Measurements from ENCODE around the gene ZDBF2.

DNA sequence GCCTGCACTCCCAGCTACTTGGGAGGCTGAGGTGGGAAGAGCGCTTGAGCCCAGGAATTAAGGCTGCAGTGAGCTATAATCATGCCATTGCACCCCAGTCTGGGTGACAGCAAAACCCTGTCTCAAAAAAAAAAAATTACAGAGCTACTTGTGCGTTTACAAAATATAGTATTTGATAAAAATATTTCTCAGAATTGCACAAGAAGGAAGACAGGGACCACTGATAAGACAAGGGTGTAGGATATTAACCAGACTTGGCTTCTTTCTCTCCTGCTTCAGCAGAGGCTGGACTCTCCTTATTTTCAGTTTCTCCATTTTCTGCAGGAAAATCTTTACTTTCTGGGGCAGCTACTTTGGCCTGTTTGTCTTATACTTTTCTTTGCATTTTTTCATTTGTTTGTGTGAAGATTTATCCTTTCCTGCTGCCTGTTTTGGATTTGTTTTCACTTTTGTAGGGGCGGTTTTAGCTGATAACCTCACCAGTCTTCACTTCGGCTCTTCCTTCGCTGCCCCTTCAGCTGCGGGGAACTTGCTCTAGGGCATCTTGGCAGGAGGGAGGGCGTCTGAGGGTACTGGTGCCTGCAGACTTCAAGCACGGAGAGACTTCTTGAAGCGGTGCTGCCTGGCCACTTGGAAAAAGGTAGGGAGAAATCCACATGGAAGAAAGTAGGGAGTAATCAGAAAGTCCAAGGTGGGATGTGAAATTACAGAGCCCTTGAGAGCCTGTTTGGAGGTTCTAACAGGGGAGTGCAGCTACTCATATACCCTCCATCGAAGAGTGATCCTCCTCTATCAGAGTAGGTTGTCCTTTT is 14.9 kb upstream of the ZDBF2 start:
- TF ChIP-seq, protein P1, sequence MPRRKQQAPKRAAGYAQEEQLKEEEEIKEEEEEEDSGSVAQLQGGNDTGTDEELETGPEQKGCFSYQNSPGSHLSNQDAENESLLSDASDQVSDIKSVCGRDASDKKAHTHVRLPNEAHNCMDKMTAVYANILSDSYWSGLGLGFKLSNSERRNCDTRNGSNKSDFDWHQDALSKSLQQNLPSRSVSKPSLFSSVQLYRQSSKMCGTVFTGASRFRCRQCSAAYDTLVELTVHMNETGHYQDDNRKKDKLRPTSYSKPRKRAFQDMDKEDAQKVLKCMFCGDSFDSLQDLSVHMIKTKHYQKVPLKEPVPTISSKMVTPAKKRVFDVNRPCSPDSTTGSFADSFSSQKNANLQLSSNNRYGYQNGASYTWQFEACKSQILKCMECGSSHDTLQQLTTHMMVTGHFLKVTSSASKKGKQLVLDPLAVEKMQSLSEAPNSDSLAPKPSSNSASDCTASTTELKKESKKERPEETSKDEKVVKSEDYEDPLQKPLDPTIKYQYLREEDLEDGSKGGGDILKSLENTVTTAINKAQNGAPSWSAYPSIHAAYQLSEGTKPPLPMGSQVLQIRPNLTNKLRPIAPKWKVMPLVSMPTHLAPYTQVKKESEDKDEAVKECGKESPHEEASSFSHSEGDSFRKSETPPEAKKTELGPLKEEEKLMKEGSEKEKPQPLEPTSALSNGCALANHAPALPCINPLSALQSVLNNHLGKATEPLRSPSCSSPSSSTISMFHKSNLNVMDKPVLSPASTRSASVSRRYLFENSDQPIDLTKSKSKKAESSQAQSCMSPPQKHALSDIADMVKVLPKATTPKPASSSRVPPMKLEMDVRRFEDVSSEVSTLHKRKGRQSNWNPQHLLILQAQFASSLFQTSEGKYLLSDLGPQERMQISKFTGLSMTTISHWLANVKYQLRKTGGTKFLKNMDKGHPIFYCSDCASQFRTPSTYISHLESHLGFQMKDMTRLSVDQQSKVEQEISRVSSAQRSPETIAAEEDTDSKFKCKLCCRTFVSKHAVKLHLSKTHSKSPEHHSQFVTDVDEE (CRISPR knock-in tag; IDR thresholded peaks at IDR 0.05) = no peak
- TF ChIP-seq, protein P2, sequence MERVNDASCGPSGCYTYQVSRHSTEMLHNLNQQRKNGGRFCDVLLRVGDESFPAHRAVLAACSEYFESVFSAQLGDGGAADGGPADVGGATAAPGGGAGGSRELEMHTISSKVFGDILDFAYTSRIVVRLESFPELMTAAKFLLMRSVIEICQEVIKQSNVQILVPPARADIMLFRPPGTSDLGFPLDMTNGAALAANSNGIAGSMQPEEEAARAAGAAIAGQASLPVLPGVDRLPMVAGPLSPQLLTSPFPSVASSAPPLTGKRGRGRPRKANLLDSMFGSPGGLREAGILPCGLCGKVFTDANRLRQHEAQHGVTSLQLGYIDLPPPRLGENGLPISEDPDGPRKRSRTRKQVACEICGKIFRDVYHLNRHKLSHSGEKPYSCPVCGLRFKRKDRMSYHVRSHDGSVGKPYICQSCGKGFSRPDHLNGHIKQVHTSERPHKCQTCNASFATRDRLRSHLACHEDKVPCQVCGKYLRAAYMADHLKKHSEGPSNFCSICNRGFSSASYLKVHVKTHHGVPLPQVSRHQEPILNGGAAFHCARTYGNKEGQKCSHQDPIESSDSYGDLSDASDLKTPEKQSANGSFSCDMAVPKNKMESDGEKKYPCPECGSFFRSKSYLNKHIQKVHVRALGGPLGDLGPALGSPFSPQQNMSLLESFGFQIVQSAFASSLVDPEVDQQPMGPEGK (CRISPR knock-in tag; IDR thresholded peaks at IDR 0.05; ENCODE audit: borderline replicate concordance) = no peak
- no peak for TF ChIP-seq ARNTL (CRISPR knock-in tag; IDR thresholded peaks at IDR 0.05; ENCODE audit: borderline replicate concordance, low read depth)
- no peak for TF ChIP-seq ZFP3 (CRISPR knock-in tag; IDR thresholded peaks at IDR 0.05)
- no peak for TF ChIP-seq ZNF565 (CRISPR knock-in tag; conservative IDR thresholded peaks at IDR 0.05; ENCODE audit: low read depth)
- TF ChIP-seq TCF4 (CRISPR knock-in tag; IDR thresholded peaks at IDR 0.05; ENCODE audit: borderline replicate concordance) = no peak
- TF ChIP-seq, protein P3, sequence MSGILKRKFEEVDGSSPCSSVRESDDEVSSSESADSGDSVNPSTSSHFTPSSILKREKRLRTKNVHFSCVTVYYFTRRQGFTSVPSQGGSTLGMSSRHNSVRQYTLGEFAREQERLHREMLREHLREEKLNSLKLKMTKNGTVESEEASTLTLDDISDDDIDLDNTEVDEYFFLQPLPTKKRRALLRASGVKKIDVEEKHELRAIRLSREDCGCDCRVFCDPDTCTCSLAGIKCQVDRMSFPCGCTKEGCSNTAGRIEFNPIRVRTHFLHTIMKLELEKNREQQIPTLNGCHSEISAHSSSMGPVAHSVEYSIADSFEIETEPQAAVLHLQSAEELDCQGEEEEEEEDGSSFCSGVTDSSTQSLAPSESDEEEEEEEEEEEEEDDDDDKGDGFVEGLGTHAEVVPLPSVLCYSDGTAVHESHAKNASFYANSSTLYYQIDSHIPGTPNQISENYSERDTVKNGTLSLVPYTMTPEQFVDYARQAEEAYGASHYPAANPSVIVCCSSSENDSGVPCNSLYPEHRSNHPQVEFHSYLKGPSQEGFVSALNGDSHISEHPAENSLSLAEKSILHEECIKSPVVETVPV (CRISPR knock-in tag; IDR thresholded peaks at IDR 0.05) = no peak
- TF ChIP-seq ZFP30 (CRISPR knock-in tag; IDR thresholded peaks at IDR 0.05) = no peak
- TF ChIP-seq GLIS3 (CRISPR knock-in tag; IDR thresholded peaks at IDR 0.05) = no peak
- no peak for TF ChIP-seq ZNF70 (CRISPR knock-in tag; IDR thresholded peaks at IDR 0.05)
- no peak for TF ChIP-seq CSDC2 (CRISPR knock-in tag; IDR thresholded peaks at IDR 0.05)
- TF ChIP-seq RARB (CRISPR knock-in tag; IDR thresholded peaks at IDR 0.05) = no peak

Measured in SK-N-SH treated with all-trans-retinoic acid at 6 μM for 48 hours (cell line).